Retina (tissue), 1 donor: ENCODE data around the gene RIBC2.

Source experiments
- DNase-seq: peaks from one replicate; pipeline ENCODE4 v3.0.0-alpha.2; 2016

The RIBC2 gene

GRCh38 chr22:45476814-45477213 is 63.3 kb downstream of the RIBC2 start:
- no peak for DNase-seq

- no peak for DNase-seq
These were observed 64.0 kb downstream of the RIBC2 start for GRCh38 chr22:45477366-45478107.

- DNase-seq: no peak
These were observed 64.7 kb downstream of the RIBC2 start for GRCh38 chr22:45478108-45478771.

GRCh38 chr22:45480717-45481116 is 67.2 kb downstream of the RIBC2 start:
- DNase-seq: no peak

GRCh38 chr22:45481661-45482060 is 68.2 kb downstream of the RIBC2 start:
- no peak for DNase-seq
